Progenitor cell of endocrine pancreas (in vitro differentiated cells): ENCODE results near the gene IFNAR2. TPM values are rescaled to one million over a fixed set of nuclear protein-coding genes. Genes with fewer than 3 reads are reported as not detected.

Experiments used
- DNase-seq: peaks from one replicate; pipeline ENCODE4 v3.0.0; 2021; ENCODE audit warnings: low spot score; ENCODE audit not compliant: unreplicated experiment
- H3K27ac Mint-ChIP-seq: 2 replicates; pipeline ENCODE4 v1.8.0; 2021; ENCODE audit warnings: mild to moderate bottlenecking, moderate library complexity, mixed read lengths
- H3K27me3 Mint-ChIP-seq: 2 replicates; pipeline ENCODE4 v1.8.0; 2021; ENCODE audit warnings: mixed read lengths
- H3K36me3 Mint-ChIP-seq: 2 replicates; pipeline ENCODE4 v1.8.0; 2022; ENCODE audit warnings: mixed read lengths; ENCODE audit not compliant: insufficient read depth
- H3K4me1 Mint-ChIP-seq: 2 replicates; pipeline ENCODE4 v1.8.0; 2021; ENCODE audit warnings: low read depth, mixed read lengths
- H3K4me3 Mint-ChIP-seq: 2 replicates; pipeline ENCODE4 v1.8.0; 2021; ENCODE audit warnings: low read depth, mild to moderate bottlenecking, moderate library complexity, mixed read lengths
- H3K9me3 Mint-ChIP-seq: 2 replicates; pipeline ENCODE4 v1.8.0; 2021; ENCODE audit warnings: low read depth, mixed read lengths
- total RNA-seq: library from RNA; stranded (reverse); gene quantifications from 2 replicates; pipeline ENCODE4 v1.2.1, GENCODE V29; 2021
- TF ChIP-seq, protein P1 (sequence below): fragments of 200-600 bp; sonication (generic); IDR thresholded peaks from one replicate; pipeline ENCODE4 v1.5.0; 2021; ENCODE audit warnings: antibody characterized with exemption, mild to moderate bottlenecking; ENCODE audit not compliant: unreplicated experiment

The IFNAR2 gene
- total RNA-seq, 1 donor from 2014 or later = 17.4 TPM

DNA sequence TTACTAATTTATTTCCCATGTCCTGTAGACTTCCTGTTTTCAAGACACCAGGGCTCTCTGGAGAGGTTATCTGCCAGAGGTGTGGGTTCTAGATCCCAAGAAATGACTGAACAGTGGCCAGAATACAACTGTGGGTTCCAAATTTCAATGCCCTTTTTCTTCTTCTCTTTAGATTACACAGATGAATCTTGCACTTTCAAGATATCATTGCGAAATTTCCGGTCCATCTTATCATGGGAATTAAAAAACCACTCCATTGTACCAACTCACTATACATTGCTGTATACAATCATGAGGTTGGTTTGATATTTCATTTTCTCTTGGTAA, 15.0 kb downstream of the IFNAR2 start:
- H3K36me3 Mint-ChIP-seq = peaks cover 34% of the 10 kb centered on the region
- no peak overlapping the region for H3K27ac Mint-ChIP-seq
- no peak for DNase-seq
- H3K27me3 Mint-ChIP-seq = no peaks in the 10 kb centered on the region
- no peak overlapping the region for H3K4me3 Mint-ChIP-seq
- TF ChIP-seq, protein P1, sequence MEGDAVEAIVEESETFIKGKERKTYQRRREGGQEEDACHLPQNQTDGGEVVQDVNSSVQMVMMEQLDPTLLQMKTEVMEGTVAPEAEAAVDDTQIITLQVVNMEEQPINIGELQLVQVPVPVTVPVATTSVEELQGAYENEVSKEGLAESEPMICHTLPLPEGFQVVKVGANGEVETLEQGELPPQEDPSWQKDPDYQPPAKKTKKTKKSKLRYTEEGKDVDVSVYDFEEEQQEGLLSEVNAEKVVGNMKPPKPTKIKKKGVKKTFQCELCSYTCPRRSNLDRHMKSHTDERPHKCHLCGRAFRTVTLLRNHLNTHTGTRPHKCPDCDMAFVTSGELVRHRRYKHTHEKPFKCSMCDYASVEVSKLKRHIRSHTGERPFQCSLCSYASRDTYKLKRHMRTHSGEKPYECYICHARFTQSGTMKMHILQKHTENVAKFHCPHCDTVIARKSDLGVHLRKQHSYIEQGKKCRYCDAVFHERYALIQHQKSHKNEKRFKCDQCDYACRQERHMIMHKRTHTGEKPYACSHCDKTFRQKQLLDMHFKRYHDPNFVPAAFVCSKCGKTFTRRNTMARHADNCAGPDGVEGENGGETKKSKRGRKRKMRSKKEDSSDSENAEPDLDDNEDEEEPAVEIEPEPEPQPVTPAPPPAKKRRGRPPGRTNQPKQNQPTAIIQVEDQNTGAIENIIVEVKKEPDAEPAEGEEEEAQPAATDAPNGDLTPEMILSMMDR = no peak
- no peaks in the 10 kb centered on the region for H3K4me1 Mint-ChIP-seq
- H3K9me3 Mint-ChIP-seq = no peaks in the 10 kb centered on the region

DNA sequence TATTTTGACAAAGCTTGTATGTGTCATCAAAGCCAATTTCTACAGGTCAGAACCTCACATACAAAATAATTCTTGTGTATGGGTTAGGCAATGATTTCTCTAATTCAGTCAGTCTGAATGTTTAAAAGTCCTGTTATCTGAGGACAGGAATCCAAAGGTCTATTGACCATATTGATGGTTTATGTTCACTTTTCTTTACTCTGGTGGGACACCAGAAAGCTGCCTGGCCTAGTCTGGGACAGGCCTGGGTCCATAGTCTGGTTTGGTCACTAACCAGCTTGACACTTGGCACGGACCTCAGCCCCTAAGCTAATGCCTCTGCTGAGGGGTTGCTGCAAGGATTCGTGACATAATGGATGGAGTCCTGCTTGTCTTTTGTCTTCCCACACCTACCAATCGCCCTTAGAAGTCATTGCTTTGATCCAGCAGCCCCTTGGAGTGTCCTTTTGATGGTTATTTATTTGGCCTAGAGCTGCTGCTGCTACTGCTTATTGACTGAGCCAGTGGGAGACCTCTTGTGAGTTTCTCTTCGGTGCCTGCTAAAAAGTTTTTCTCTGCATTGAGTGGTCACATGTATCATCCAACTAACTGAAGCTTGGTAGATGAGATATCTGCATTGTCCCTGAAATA, 15.7 kb downstream of the IFNAR2 start:
- no peak for DNase-seq
- Mint-ChIP-seq H3K27me3 (no peaks in the 10 kb centered on the region), H3K27ac (no peak overlapping the region), H3K4me1 (no peaks in the 10 kb centered on the region), H3K9me3 (no peaks in the 10 kb centered on the region), H3K36me3 (peaks cover 33% of the 10 kb centered on the region), H3K4me3 (no peak overlapping the region)
- TF ChIP-seq, protein P1 = no peak

DNA sequence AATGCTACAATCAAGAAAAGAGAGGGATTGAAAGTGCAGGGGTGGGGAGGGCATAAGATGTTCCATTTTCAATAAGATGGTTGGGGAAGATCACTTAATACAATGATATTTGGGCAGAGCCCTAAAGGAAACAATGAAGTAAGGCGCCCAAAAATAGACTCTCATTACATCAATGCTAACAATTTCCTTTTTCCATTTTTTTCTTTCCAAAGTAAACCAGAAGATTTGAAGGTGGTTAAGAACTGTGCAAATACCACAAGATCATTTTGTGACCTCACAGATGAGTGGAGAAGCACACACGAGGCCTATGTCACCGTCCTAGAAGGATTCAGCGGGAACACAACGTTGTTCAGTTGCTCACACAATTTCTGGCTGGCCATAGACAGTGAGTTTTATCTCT, 16.8 kb downstream of the IFNAR2 start:
- DNase-seq = no peak
- Mint-ChIP-seq H3K27ac (no peak overlapping the region), H3K4me3 (no peak overlapping the region), H3K4me1 (no peaks in the 10 kb centered on the region), H3K9me3 (no peaks in the 10 kb centered on the region), H3K27me3 (no peaks in the 10 kb centered on the region), H3K36me3 (peaks cover 41% of the 10 kb centered on the region)
- TF ChIP-seq, protein P1 = no peak

DNA sequence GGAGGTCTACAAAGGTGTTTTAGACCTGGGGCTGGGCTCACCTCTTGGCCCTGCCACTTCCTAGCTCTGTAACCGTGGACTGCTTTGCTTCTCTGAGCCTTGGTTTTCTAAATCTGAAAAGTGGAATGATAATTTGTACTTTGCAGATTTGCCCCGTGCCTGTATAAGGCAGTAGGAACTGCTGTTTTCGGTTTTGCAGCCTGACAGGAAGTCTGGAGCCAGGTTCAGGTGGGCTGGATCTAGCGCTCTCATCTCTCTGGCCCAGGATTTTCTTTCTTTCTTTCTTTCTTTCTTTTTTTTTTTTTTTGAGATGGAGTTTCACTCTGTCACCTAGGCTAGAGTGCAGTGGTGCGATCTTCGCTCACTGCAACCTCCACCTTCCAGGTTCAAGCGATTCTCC, 17.2 kb downstream of the IFNAR2 start:
- no peak for DNase-seq
- no peaks in the 10 kb centered on the region for H3K9me3 Mint-ChIP-seq
- no peak overlapping the region for H3K27ac Mint-ChIP-seq
- TF ChIP-seq, protein P1 = no peak
- H3K4me1 Mint-ChIP-seq = no peaks in the 10 kb centered on the region
- no peaks in the 10 kb centered on the region for H3K27me3 Mint-ChIP-seq
- H3K4me3 Mint-ChIP-seq = no peak overlapping the region
- peaks cover 38% of the 10 kb centered on the region for H3K36me3 Mint-ChIP-seq

DNA sequence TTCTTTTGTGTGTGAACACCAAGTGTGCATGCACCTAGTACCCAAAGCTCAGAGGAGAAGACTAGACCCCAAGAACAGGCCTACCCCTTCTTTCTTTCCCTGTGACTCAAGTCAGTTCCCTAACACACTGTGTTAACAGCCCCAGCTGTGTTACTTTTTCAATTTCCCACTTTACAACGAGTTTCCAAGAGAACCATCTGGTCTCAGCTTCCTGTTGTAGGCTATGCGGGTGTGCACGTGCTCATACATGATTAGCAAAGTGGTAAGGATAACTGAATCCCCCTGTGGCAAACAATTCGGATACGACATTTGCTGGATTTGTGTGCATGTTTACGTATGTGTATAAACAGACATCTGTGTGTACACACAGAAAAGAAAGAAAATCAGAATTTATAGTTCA, 17.9 kb downstream of the IFNAR2 start:
- no peak for DNase-seq
- no peaks in the 10 kb centered on the region for H3K9me3 Mint-ChIP-seq
- no peak overlapping the region for H3K4me3 Mint-ChIP-seq
- H3K4me1 Mint-ChIP-seq = no peaks in the 10 kb centered on the region
- no peaks in the 10 kb centered on the region for H3K27me3 Mint-ChIP-seq
- TF ChIP-seq, protein P1 = no peak
- H3K36me3 Mint-ChIP-seq = peaks cover 34% of the 10 kb centered on the region
- H3K27ac Mint-ChIP-seq = no peak overlapping the region
